ENCODE data around the gene VMP1.

The VMP1 gene

GRCh38 chr17:59745040-59745439, 37.6 kb downstream of the VMP1 start:
- DNase-seq (ENCODE audit: low read depth, low spot score), result no peak
- no peak for TF ChIP-seq CTCF (IDR thresholded peaks at IDR 0.05; ENCODE audit: low read depth, low read length)
- in situ Hi-C loops (cut with HindIII; ENCODE audit: low sequenced_read_pairs), result no loop called here

GRCh38 chr17:59746849-59747445, 39.5 kb downstream of the VMP1 start:
- DNase-seq (ENCODE audit: low read depth, low spot score), result peak; percentile 82
- TF ChIP-seq CTCF (IDR thresholded peaks at IDR 0.05; ENCODE audit: low read depth, low read length), result peak; percentile 56
- in situ Hi-C loops (cut with HindIII; ENCODE audit: low sequenced_read_pairs), result no loop called here
- no peak overlapping the region for H3K4me3 ChIP-seq (ENCODE audit: low read depth, low read length)

More at GRCh38 chr17:59745040-59745439, 37.6 kb downstream of the VMP1 start:
- no peak overlapping the region for H3K4me3 ChIP-seq (ENCODE audit: low read depth, low read length)

DNA sequence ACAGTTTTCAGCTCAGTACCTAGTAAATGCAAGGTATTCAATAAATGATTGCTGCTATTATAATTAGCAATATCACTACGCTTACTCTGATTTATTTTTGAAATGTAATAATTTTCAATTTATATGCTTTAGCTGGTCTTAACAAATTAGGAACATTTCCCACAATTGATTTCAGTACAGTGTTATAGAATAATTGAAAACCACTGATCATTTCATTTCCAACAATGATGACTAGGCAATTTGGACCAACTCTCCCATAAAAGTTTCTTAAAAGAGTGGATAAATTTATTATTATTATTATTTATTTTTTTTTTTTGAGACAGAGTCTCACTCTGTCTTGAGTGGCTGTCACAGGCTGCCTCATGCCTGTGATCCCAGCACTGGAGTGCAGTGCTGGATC, 41.1 kb downstream of the VMP1 start:
- in situ Hi-C loops (cut with HindIII; ENCODE audit: low sequenced_read_pairs), result no loop called here
- no peak for TF ChIP-seq CTCF (IDR thresholded peaks at IDR 0.05; ENCODE audit: low read depth, low read length)
- no peak overlapping the region for H3K4me3 ChIP-seq (ENCODE audit: low read depth, low read length)
- no peak for DNase-seq (ENCODE audit: low read depth, low spot score)

- no peak for TF ChIP-seq CTCF (IDR thresholded peaks at IDR 0.05; ENCODE audit: low read depth, low read length)
- in situ Hi-C loops (cut with HindIII; ENCODE audit: low sequenced_read_pairs), result no loop called here
- no peak for DNase-seq (ENCODE audit: low read depth, low spot score)
- no peak overlapping the region for H3K4me3 ChIP-seq (ENCODE audit: low read depth, low read length)
These were observed 44.5 kb downstream of the VMP1 start for GRCh38 chr17:59751955-59752413.

- DNase-seq (ENCODE audit: low read depth, low spot score), result peak; percentile 45
- no peak for TF ChIP-seq CTCF (IDR thresholded peaks at IDR 0.05; ENCODE audit: low read depth, low read length)
- in situ Hi-C loops (cut with HindIII; ENCODE audit: low sequenced_read_pairs), result no loop called here
- H3K4me3 ChIP-seq (ENCODE audit: low read depth, low read length), result no peak overlapping the region
These were observed 45.0 kb downstream of the VMP1 start for GRCh38 chr17:59752446-59752845.

DNA sequence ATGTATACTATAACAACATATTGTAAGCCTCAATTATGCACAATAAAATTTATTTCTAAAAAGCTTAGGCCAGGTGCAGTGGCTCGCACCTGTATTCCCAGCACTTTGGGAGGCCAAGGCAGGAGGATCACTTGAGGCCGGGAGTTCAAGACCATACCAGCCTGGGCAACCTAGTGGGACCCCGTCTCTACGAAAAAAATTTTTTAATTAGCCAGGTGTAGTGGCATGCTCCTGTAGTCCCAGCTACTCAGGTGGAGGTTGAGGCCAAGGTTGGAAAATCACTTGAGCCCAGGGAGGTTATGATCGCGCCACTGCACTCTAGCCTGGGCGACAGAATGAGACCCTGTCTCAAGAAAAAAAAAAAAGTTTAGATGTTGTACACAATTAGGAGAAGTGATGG, 45.5 kb downstream of the VMP1 start:
- H3K4me3 ChIP-seq (ENCODE audit: low read depth, low read length), result no peak overlapping the region
- in situ Hi-C loops (cut with HindIII; ENCODE audit: low sequenced_read_pairs), result no loop called here
- no peak for TF ChIP-seq CTCF (IDR thresholded peaks at IDR 0.05; ENCODE audit: low read depth, low read length)
- no peak for DNase-seq (ENCODE audit: low read depth, low spot score)

Data from astrocyte of the spinal cord (primary cell).